SK-N-SH (cell line): ENCODE measurements around the gene FZD2.

Experiments used
- POLR2AphosphoS5 ChIP-seq: IDR thresholded peaks from 2 replicates; pipeline ENCODE4 v1.6.1; 2012; ENCODE audit warnings: low read depth, low read length
- TEAD4 ChIP-seq: IDR thresholded peaks from 2 replicates; pipeline ENCODE4 v1.4.0; 2012; ENCODE audit warnings: mild to moderate bottlenecking, borderline replicate concordance; ENCODE audit not compliant: insufficient read depth
- TF ChIP-seq, protein P1 (sequence below): fragments of 200-600 bp; sonication (generic); IDR thresholded peaks from 2 replicates; pipeline ENCODE4 v1.6.1; 2017; ENCODE audit warnings: antibody characterized with exemption, mild to moderate bottlenecking, moderate library complexity
- TF ChIP-seq, protein P2 (sequence below): IDR thresholded peaks from 2 replicates; pipeline ENCODE4 v1.4.0; 2012; ENCODE audit warnings: low read depth, borderline replicate concordance

DNA sequence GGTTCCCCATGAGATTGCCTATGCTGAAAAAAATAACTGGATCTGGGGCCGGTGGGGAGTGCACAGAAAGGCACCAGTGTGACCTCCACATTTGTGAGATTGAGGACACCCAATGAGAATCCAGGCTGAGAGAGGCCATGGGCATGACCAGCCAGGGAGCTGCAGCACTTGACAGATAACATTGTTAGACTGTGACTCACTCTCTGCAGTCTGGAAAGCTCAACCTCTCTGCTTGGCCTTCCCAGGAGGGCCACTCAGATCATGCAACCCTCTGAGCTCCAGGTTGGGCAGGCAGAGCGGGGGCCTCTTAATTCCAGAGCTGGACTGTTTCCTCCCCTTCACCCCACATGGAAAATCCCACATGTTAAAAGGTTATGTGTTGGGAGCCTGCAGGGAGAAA, 30.1 kb downstream of the FZD2 start:
- TF ChIP-seq, protein P1, sequence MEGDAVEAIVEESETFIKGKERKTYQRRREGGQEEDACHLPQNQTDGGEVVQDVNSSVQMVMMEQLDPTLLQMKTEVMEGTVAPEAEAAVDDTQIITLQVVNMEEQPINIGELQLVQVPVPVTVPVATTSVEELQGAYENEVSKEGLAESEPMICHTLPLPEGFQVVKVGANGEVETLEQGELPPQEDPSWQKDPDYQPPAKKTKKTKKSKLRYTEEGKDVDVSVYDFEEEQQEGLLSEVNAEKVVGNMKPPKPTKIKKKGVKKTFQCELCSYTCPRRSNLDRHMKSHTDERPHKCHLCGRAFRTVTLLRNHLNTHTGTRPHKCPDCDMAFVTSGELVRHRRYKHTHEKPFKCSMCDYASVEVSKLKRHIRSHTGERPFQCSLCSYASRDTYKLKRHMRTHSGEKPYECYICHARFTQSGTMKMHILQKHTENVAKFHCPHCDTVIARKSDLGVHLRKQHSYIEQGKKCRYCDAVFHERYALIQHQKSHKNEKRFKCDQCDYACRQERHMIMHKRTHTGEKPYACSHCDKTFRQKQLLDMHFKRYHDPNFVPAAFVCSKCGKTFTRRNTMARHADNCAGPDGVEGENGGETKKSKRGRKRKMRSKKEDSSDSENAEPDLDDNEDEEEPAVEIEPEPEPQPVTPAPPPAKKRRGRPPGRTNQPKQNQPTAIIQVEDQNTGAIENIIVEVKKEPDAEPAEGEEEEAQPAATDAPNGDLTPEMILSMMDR, result no peak
- TF ChIP-seq, protein P2, sequence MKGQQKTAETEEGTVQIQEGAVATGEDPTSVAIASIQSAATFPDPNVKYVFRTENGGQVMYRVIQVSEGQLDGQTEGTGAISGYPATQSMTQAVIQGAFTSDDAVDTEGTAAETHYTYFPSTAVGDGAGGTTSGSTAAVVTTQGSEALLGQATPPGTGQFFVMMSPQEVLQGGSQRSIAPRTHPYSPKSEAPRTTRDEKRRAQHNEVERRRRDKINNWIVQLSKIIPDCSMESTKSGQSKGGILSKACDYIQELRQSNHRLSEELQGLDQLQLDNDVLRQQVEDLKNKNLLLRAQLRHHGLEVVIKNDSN, result no peak
- TF ChIP-seq TEAD4, result no peak
- peak; percentile 68; the same call in 1 of the 2 replicates for TF ChIP-seq POLR2AphosphoS5
